OCI-LY7 (cell line): ENCODE results near the gene TRIM40. TPM values are rescaled to one million over a fixed set of nuclear protein-coding genes. Genes with fewer than 3 reads are reported as not detected.

Experiments
- BruUV-seq: library from RNA; stranded (reverse); fragments of 400-500 nt; replicated peaks from 2 replicates; lab custom pipeline; 2021; lab: Mats Ljungman, UMichigan
- CTCF ChIA-PET: fragments of 300-600 bp; sonication (Branson Sonifier 250); formaldehyde crosslinking; loops from one replicate; lab custom pipeline; 2022; ENCODE audit warnings: antibody characterized with exemption; ENCODE audit not compliant: unreplicated experiment; lab: Charles Lee
- POLR2A ChIA-PET: fragments of 300-600 bp; sonication (Branson Sonifier 250); formaldehyde crosslinking; loops from one replicate; lab custom pipeline; 2022; ENCODE audit warnings: antibody characterized with exemption; lab: Charles Lee
- DNase-seq: peaks from one replicate; pipeline ENCODE4 v3.0.0-alpha.2; 2015; ENCODE audit warnings: low spot score
- H2AFZ ChIP-seq: fragments of 200-600 bp; sonication (generic), shearing (Covaris generic); 2 replicates; pipeline ENCODE4 v1.6.1; 2014; ENCODE audit warnings: mild to moderate bottlenecking, antibody characterized with exemption, low read length, moderate library complexity
- H3K27ac ChIP-seq: fragments of 200-600 bp; sonication (generic); 2 replicates; pipeline ENCODE4 v1.5.1; 2014; ENCODE audit warnings: mixed run types, low read depth, mild to moderate bottlenecking, moderate library complexity, low read length, inconsistent platforms; ENCODE audit not compliant: poor library complexity, severe bottlenecking
- H3K36me3 ChIP-seq: fragments of 200-600 bp; sonication (generic); 2 replicates; pipeline ENCODE4 v1.6.1; 2014; ENCODE audit warnings: mild to moderate bottlenecking, antibody characterized with exemption, low read length, moderate library complexity, mixed read lengths; ENCODE audit not compliant: insufficient read depth
- H3K4me1 ChIP-seq: fragments of 200-600 bp; sonication (generic); 2 replicates; pipeline ENCODE4 v1.5.1; 2014; ENCODE audit warnings: mild to moderate bottlenecking, low read length; ENCODE audit not compliant: insufficient read depth, poor library complexity, severe bottlenecking
- H3K4me2 ChIP-seq: fragments of 200-600 bp; sonication (generic); 2 replicates; pipeline ENCODE4 v1.6.1; 2014; ENCODE audit warnings: mild to moderate bottlenecking, low read length
- H3K4me3 ChIP-seq: fragments of 200-600 bp; sonication (generic); 2 replicates; pipeline ENCODE4 v1.5.1; 2014; ENCODE audit warnings: mild to moderate bottlenecking, low read depth, low read length; ENCODE audit not compliant: poor library complexity, severe bottlenecking
- H3K79me2 ChIP-seq: fragments of 200-600 bp; sonication (generic); 2 replicates; pipeline ENCODE4 v1.6.1; 2016; ENCODE audit warnings: low read depth, mild to moderate bottlenecking, low read length, moderate library complexity, mixed read lengths; ENCODE audit not compliant: insufficient read depth
- H3K9me2 ChIP-seq: fragments of 200-600 bp; sonication (generic); 2 replicates; pipeline ENCODE4 v1.6.1; 2016; ENCODE audit warnings: mild to moderate bottlenecking, low read length, mixed read lengths; ENCODE audit not compliant: insufficient read depth
- H3K9me3 ChIP-seq: fragments of 200-600 bp; sonication (generic); 2 replicates; pipeline ENCODE4 v1.6.1; 2014; ENCODE audit warnings: mild to moderate bottlenecking, mixed run types, low read length, mixed read lengths
- H4K20me1 ChIP-seq: fragments of 200-600 bp; sonication (generic); 2 replicates; pipeline ENCODE4 v1.6.1; 2014; ENCODE audit warnings: mild to moderate bottlenecking, antibody characterized with exemption, low read length, moderate library complexity, mixed read lengths; ENCODE audit not compliant: insufficient read depth
- EZH2phosphoT487 ChIP-seq: fragments of 200-600 bp; sonication (generic); IDR thresholded peaks from 2 replicates; pipeline ENCODE4 v1.6.1; 2018; ENCODE audit warnings: low read depth, borderline replicate concordance, mild to moderate bottlenecking, mixed run types, antibody characterized with exemption, low read length, moderate library complexity, mixed read lengths
- intact Hi-C: fragments of 100-400 bp; cut with micrococcal nuclease; formaldehyde crosslinking; loops from one replicate; pipeline ENCODE4 v1.10.0; 2022; ENCODE audit not compliant: unreplicated experiment
- total RNA-seq, 2 experiments: library from RNA; depleted of rRNA in 1 of 2; stranded (reverse); fragments of >200 nt in 1 of 2; shearing (Covaris generic) in 1 of 2; gene quantifications; 2 replicates each; pipeline ENCODE4 v1.2.3, GENCODE V29; 2014 to 2022
- TF ChIP-seq, protein P1 (sequence below): fragments of 200-600 bp; sonication (generic); conservative IDR thresholded peaks from 2 replicates; pipeline ENCODE4 v1.5.1; 2014; ENCODE audit warnings: mild to moderate bottlenecking, antibody characterized with exemption, low read length, moderate library complexity, mixed read lengths

Gene TRIM40
- total RNA-seq, 2 experiments from 2014 or later, result not detected

DNA sequence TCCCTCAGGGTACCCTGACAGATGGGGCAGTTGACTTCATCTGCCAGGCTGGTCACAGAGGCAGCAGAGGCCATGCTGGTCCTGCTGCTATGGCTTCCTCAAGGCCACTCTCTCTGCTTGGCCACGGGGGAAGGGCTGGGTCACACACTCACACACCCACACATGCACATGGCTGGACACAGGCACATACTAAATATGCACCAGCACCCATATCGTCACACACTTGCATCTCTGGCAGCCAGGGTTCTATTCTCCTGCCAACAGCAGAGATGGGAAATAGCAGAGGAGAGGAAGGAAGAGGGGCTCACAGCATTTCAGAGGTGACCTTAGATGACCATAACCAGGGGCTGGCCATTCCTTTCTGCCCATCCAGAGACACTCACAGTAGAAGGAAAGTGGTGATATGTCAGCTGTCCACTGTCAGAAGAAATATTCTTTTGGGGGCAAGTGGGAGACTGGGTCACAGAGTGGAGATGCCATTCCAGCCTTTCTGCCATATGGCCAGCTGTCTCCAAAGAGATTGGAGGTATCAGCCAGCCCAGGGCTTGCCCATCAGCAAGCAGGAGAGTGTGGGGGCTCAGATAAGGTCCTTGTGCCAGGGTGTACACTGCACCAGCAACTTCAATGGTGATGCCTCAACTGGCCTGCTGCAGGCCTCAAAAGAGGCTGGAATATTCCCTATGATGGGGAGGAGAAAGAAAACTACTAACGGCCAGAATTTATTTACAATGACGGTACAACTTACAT is 25.0 kb downstream of the TRIM40 start, which contains the start of gene TRIM10:
Gene TRIM10 (minus strand): TSS at position 427 of the 747 bp plus-strand sequence. CDS start 353 bp downstream, at position 74.
- H3K79me2 ChIP-seq, result no peaks in the 10 kb centered on the region
- no peak within 1 kb of the TSS for H2AFZ ChIP-seq
- no peak within 1 kb of the TSS for H3K27ac ChIP-seq
- H3K36me3 ChIP-seq, result no peaks in the 10 kb centered on the region
- H3K4me2 ChIP-seq, result no peak within 1 kb of the TSS
- POLR2A ChIA-PET, result no interaction called here
- TF ChIP-seq, protein P1, sequence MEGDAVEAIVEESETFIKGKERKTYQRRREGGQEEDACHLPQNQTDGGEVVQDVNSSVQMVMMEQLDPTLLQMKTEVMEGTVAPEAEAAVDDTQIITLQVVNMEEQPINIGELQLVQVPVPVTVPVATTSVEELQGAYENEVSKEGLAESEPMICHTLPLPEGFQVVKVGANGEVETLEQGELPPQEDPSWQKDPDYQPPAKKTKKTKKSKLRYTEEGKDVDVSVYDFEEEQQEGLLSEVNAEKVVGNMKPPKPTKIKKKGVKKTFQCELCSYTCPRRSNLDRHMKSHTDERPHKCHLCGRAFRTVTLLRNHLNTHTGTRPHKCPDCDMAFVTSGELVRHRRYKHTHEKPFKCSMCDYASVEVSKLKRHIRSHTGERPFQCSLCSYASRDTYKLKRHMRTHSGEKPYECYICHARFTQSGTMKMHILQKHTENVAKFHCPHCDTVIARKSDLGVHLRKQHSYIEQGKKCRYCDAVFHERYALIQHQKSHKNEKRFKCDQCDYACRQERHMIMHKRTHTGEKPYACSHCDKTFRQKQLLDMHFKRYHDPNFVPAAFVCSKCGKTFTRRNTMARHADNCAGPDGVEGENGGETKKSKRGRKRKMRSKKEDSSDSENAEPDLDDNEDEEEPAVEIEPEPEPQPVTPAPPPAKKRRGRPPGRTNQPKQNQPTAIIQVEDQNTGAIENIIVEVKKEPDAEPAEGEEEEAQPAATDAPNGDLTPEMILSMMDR, result no peak
- TF ChIP-seq EZH2phosphoT487, result no peak
- no peaks in the 10 kb centered on the region for H3K9me3 ChIP-seq
- intact Hi-C loops, result no loop called here
- no peaks in the 10 kb centered on the region for H3K9me2 ChIP-seq
- DNase-seq, result no peak
- no TSS peak for BruUV-seq
- H3K4me1 ChIP-seq, result no peaks in the 10 kb centered on the region
- H3K4me3 ChIP-seq, result no peak within 1 kb of the TSS
- no peaks in the 10 kb centered on the region for H4K20me1 ChIP-seq
- CTCF ChIA-PET, result no interaction called here

DNA sequence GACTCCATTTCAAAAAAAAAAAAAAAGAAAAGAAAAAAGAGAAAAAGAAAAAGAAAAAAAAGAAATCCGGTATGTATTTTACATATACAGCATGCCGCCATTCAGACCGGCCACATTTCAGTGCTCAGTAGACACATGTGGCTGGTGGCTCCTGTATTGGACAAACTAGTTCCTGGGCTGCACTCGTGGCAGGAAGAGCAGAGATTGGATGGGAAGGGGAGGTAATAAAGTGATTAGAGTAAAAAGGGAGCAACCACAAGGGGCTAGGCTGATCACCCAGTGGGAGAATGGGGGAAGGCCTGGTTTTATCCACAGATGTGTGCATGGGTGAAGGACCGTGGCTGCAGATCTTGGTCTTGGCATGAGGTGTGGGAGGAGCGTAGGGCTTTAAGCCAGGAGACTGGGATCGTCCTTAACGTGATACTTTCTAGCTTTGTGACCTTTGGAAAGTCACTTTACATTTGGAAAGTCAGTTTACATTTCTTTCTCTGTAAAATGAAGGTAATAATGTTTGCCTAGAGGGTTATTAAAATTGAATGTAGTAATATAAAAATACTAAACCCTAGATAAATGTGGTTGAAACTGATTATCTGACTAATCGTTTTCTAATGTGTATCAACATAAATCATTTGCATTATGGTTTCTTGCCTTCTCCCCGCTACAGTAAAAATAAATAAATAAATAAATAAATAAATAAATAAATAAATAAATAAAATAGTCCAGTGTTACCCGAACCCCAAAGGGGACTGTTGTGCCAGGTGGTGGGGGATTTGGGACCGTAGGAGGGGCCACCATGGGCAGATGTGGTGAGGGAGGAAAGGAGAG is 26.5 kb downstream of the TRIM40 start:
- H3K4me2 ChIP-seq, result no peak overlapping the region
- no peaks in the 10 kb centered on the region for H3K9me2 ChIP-seq
- no peak overlapping the region for H3K27ac ChIP-seq
- no peak overlapping the region for H2AFZ ChIP-seq
- no peak for DNase-seq
- intact Hi-C loops, result no loop called here
- H3K4me3 ChIP-seq, result no peak overlapping the region
- no peaks in the 10 kb centered on the region for H3K9me3 ChIP-seq
- no peaks in the 10 kb centered on the region for H4K20me1 ChIP-seq
- H3K4me1 ChIP-seq, result no peaks in the 10 kb centered on the region
- no peaks in the 10 kb centered on the region for H3K36me3 ChIP-seq
- no TSS peak for BruUV-seq
- CTCF ChIA-PET, result no interaction called here
- no peaks in the 10 kb centered on the region for H3K79me2 ChIP-seq
- TF ChIP-seq, protein P1, result no peak
- TF ChIP-seq EZH2phosphoT487, result no peak
- POLR2A ChIA-PET, result no interaction called here
